Ovary (tissue), 3 donors: ENCODE data around the gene PALLD.

Source experiments
- EP300 ChIP-seq: sonication (generic); formaldehyde crosslinking; IDR thresholded peaks from one replicate; pipeline ENCODE4 v1.6.1; 2017; ENCODE audit warnings: antibody characterized with exemption
- POLR2A ChIP-seq: fragments of 450-650 bp; IDR thresholded peaks from one replicate; pipeline ENCODE4 v1.6.1; 2017; ENCODE audit warnings: antibody characterized with exemption, mild to moderate bottlenecking, moderate library complexity
- TF ChIP-seq, protein P1 (sequence below), 3 donors: fragments of 450-650 bp in 2 of 3; fragments of 200-600 bp in 1 of 3; IDR thresholded peaks; one replicate each; pipeline versions ENCODE4 v1.5.1 to v1.8.0; 2016 to 2022; ENCODE audit warnings: antibody characterized with exemption in 3 of 3, mild to moderate bottlenecking in 1 of 3
- donor health status: DM: no; HTN: no; CAD: no.

DNA sequence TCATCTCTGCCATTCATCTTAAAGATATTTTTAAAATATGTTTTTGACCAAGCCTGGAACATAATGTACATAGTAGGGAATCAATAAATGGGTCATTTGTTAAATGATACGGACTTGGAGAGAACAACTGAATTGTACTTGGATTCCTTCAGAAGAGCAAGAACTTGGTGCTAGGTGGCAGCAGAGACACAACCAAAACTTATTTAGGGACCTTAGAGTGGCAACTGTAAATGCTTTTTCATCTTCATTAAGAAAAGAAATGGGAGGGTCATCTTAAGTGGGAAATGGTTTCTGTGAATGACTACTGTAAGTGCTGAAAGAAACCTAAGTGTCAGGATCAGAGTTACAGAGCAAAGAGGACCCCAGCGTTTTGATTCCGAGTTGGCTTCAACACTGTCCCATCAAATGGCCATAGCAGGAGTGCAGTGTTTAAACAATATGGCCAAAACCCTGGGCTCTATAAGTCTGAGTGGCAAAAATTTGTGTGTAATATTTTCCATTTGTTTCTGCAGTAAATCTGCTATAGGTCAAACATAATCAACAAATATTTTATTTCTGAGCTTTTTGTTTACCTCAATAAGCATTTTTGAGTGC is 213.6 kb downstream of the PALLD start:
- TF ChIP-seq, protein P1, sequence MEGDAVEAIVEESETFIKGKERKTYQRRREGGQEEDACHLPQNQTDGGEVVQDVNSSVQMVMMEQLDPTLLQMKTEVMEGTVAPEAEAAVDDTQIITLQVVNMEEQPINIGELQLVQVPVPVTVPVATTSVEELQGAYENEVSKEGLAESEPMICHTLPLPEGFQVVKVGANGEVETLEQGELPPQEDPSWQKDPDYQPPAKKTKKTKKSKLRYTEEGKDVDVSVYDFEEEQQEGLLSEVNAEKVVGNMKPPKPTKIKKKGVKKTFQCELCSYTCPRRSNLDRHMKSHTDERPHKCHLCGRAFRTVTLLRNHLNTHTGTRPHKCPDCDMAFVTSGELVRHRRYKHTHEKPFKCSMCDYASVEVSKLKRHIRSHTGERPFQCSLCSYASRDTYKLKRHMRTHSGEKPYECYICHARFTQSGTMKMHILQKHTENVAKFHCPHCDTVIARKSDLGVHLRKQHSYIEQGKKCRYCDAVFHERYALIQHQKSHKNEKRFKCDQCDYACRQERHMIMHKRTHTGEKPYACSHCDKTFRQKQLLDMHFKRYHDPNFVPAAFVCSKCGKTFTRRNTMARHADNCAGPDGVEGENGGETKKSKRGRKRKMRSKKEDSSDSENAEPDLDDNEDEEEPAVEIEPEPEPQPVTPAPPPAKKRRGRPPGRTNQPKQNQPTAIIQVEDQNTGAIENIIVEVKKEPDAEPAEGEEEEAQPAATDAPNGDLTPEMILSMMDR (IDR thresholded peaks at IDR 0.05) = peak; percentile 9 to 69 (median 56)
- TF ChIP-seq POLR2A = no peak
- TF ChIP-seq EP300 = no peak
